Nephron progenitor cell (in vitro differentiated cells): ENCODE measurements around the gene HBD.

Experiments used
- DNase-seq: peaks from one replicate; pipeline ENCODE4 v3.0.0; 2021
- H3K27ac Mint-ChIP-seq: 2 replicates; pipeline ENCODE4 v1.8.0; 2021; ENCODE audit warnings: mild to moderate bottlenecking, moderate library complexity, mixed read lengths
- H3K27me3 Mint-ChIP-seq: 2 replicates; pipeline ENCODE4 v1.8.0; 2021; ENCODE audit warnings: mild to moderate bottlenecking, low read depth, mixed read lengths; ENCODE audit not compliant: poor library complexity
- H3K36me3 Mint-ChIP-seq: 2 replicates; pipeline ENCODE4 v1.8.0; 2021; ENCODE audit warnings: low read depth, mixed read lengths
- H3K4me1 Mint-ChIP-seq: 2 replicates; pipeline ENCODE4 v1.8.0; 2021; ENCODE audit warnings: mixed read lengths
- H3K4me3 Mint-ChIP-seq: 2 replicates; pipeline ENCODE4 v1.8.0; 2021; ENCODE audit warnings: mild to moderate bottlenecking, moderate library complexity, mixed read lengths
- H3K9me3 Mint-ChIP-seq: 2 replicates; pipeline ENCODE4 v1.8.0; 2021; ENCODE audit warnings: mild to moderate bottlenecking, moderate library complexity, mixed read lengths
- CTCF ChIP-seq: fragments of 200-600 bp; sonication (generic); IDR thresholded peaks from 2 replicates; pipeline ENCODE4 v1.5.0; 2021; ENCODE audit warnings: antibody characterized with exemption

Gene HBD

GRCh38 chr11:5188201-5188600, 46.1 kb downstream of the HBD start:
- Mint-ChIP-seq H3K4me1 (no peaks in the 10 kb centered on the region), H3K27ac (no peak overlapping the region), H3K27me3 (no peaks in the 10 kb centered on the region), H3K4me3 (no peak overlapping the region), H3K9me3 (peaks cover 25% of the 10 kb centered on the region), H3K36me3 (no peaks in the 10 kb centered on the region)
- TF ChIP-seq CTCF, result no peak
- DNase-seq, result no peak
